OCI-LY1 (cell line): ENCODE measurements around the gene CMTM4.
A peak's percentile ranks its signal among the peaks of the same experiment; 100 is the strongest.

Experiments used
- H2AFZ ChIP-seq: fragments of 200-600 bp; sonication (generic), shearing (Covaris generic); 2 replicates; pipeline ENCODE4 v1.6.0; 2014; ENCODE audit warnings: antibody characterized with exemption, mild to moderate bottlenecking, low read length
- H3F3A ChIP-seq: fragments of 200-600 bp; sonication (generic), shearing (Covaris generic); 2 replicates; pipeline ENCODE4 v1.6.0; 2014; ENCODE audit warnings: mild to moderate bottlenecking, antibody characterized with exemption, low read length, moderate library complexity; ENCODE audit not compliant: insufficient read depth
- H3K27ac ChIP-seq: fragments of 200-600 bp; sonication (generic); 2 replicates; pipeline ENCODE4 v1.5.1; 2014; ENCODE audit warnings: low read length, mixed run types, mild to moderate bottlenecking, low read depth; ENCODE audit not compliant: poor library complexity, severe bottlenecking
- H3K27me3 ChIP-seq: fragments of 200-600 bp; sonication (generic); 2 replicates; pipeline ENCODE4 v1.6.0; 2014; ENCODE audit warnings: antibody characterized with exemption, mild to moderate bottlenecking, low read length, moderate library complexity; ENCODE audit not compliant: insufficient read depth
- H3K36me3 ChIP-seq: fragments of 200-600 bp; sonication (generic); 2 replicates; pipeline ENCODE4 v1.6.1; 2014; ENCODE audit warnings: mild to moderate bottlenecking, antibody characterized with exemption, low read length, moderate library complexity, mixed read lengths; ENCODE audit not compliant: insufficient read depth
- H3K4me1 ChIP-seq: fragments of 200-600 bp; sonication (generic); 2 replicates; pipeline ENCODE4 v1.5.1; 2014; ENCODE audit warnings: mild to moderate bottlenecking, low read length, moderate library complexity; ENCODE audit not compliant: insufficient read depth, severe bottlenecking
- H3K4me2 ChIP-seq: fragments of 200-600 bp; sonication (generic), shearing (Covaris generic); 2 replicates; pipeline ENCODE4 v1.6.1; 2014; ENCODE audit warnings: low read length
- H3K4me3 ChIP-seq: fragments of 200-600 bp; sonication (generic); 2 replicates; pipeline ENCODE4 v1.5.1; 2014; ENCODE audit warnings: low read length, low read depth, mild to moderate bottlenecking, mixed read lengths; ENCODE audit not compliant: poor library complexity, severe bottlenecking
- H3K79me2 ChIP-seq: fragments of 200-600 bp; shearing (Covaris generic); 2 replicates; pipeline ENCODE4 v1.6.1; 2016; ENCODE audit warnings: mixed run types, low read length, mixed read lengths; ENCODE audit not compliant: insufficient read depth
- H3K9ac ChIP-seq: fragments of 200-600 bp; sonication (generic), shearing (Covaris generic); 2 replicates; pipeline ENCODE4 v1.6.1; 2014; ENCODE audit warnings: mild to moderate bottlenecking, low read length, mixed read lengths
- H3K9me2 ChIP-seq: fragments of 200-600 bp; sonication (generic), shearing (Covaris generic); 2 replicates; pipeline ENCODE4 v1.6.1; 2014; ENCODE audit warnings: low read depth, mild to moderate bottlenecking, low read length, mixed read lengths
- H3K9me3 ChIP-seq: fragments of 200-600 bp; shearing (Covaris generic); 2 replicates; pipeline ENCODE4 v1.6.1; 2014; ENCODE audit warnings: low read length, mixed read lengths
- H4K20me1 ChIP-seq: fragments of 200-600 bp; sonication (generic), shearing (Covaris generic); 2 replicates; pipeline ENCODE4 v1.6.0; 2016; ENCODE audit warnings: mild to moderate bottlenecking, low read length; ENCODE audit not compliant: insufficient read depth
- EZH2 ChIP-seq: fragments of 200-600 bp; sonication (generic), shearing (Covaris generic); IDR thresholded peaks from 2 replicates; pipeline ENCODE4 v1.8.0; 2017; ENCODE audit warnings: borderline replicate concordance, mixed run types, mild to moderate bottlenecking, antibody characterized with exemption, low read length, moderate library complexity, mixed read lengths
- TF ChIP-seq, protein P1 (sequence below): fragments of 200-600 bp; sonication (generic), shearing (Covaris generic); IDR thresholded peaks from 2 replicates; pipeline ENCODE4 v1.5.1; 2017; ENCODE audit warnings: mild to moderate bottlenecking, antibody characterized with exemption, low read length, moderate library complexity, mixed read lengths

The CMTM4 gene

DNA sequence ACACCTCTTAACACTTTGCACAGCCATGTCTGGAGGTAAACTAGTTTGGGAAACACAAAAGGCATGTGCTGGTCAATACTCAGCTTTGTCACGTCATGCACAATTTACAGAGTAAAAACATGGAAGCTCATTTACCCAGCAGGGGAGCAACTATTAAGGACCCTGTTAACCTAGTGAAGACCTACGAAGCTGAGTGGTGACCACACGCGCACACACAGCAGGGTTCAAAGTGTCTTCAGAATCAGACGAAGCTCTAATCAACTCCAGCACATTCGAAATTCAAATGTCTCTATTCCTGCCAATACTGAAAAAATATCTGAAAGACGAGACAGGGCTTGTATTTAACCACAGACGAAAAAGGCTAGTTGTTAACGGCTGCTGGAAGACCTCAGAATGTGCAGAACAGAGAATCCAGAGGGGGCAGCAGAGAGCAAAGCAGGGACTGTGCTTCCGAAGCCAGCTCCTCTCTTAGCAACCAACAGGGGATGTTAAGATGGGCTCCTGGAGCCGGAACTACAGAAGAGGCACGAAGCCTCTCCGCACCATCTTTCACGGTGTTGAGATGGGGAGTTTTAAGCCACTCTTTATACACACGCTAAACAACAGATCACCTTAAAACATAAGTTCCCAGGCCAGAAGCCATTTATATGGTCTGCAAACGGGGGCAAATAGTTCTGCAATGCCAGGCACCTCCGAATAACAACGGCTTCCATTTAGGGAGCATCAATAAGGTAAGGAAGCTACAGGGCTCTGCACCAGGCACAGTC lies 45.7 kb downstream of the CMTM4 start:
- Histone ChIP-seq H3K9me2 (no peaks in the 10 kb centered on the region), H3K79me2 (no peaks in the 10 kb centered on the region), H3K4me3 (no peak overlapping the region), H3K9ac (no peak overlapping the region), H3F3A (no peaks in the 10 kb centered on the region), H2AFZ (no peak overlapping the region), H3K36me3 (no peaks in the 10 kb centered on the region), H3K27me3 (no peaks in the 10 kb centered on the region), H4K20me1 (no peaks in the 10 kb centered on the region), H3K9me3 (no peaks in the 10 kb centered on the region), H3K4me2 (peak overlapping the region; percentile 25; the same call in 1 of the 2 replicates), H3K27ac (no peak overlapping the region), H3K4me1 (peaks cover 3% of the 10 kb centered on the region)
- TF ChIP-seq, protein P1, sequence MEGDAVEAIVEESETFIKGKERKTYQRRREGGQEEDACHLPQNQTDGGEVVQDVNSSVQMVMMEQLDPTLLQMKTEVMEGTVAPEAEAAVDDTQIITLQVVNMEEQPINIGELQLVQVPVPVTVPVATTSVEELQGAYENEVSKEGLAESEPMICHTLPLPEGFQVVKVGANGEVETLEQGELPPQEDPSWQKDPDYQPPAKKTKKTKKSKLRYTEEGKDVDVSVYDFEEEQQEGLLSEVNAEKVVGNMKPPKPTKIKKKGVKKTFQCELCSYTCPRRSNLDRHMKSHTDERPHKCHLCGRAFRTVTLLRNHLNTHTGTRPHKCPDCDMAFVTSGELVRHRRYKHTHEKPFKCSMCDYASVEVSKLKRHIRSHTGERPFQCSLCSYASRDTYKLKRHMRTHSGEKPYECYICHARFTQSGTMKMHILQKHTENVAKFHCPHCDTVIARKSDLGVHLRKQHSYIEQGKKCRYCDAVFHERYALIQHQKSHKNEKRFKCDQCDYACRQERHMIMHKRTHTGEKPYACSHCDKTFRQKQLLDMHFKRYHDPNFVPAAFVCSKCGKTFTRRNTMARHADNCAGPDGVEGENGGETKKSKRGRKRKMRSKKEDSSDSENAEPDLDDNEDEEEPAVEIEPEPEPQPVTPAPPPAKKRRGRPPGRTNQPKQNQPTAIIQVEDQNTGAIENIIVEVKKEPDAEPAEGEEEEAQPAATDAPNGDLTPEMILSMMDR, result peak; percentile 94
- TF ChIP-seq EZH2, result no peak

DNA sequence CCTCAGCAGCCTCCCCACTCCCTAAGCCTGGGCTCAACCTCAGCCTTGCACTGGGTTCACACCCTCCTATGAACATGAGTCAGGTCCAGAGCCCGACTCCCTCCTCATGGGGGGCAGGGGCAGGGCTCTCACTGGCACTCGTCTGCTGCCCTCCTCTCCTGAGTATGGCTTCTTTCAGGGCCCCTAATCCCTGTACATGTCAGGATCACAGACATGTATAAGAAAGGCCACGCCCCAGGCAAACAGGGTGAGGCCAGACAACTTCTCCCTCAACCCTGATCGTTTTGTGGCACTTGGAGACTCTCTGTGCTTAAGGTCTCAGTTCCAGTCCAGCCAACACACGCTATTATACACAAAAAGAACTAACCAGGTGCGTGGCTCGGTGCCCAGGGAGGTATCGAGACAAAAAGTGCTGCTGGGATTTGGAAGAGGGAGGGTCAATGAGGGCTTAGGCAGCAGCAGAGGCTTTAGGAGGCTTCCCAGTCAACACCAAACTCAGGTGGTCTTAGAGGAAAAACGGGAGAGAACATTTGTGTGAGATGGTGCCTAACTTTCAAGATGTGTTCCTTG lies 46.8 kb downstream of the CMTM4 start:
- no peak overlapping the region for H3K9ac ChIP-seq
- H4K20me1 ChIP-seq, result no peaks in the 10 kb centered on the region
- peaks cover 3% of the 10 kb centered on the region for H3K4me1 ChIP-seq
- H3F3A ChIP-seq, result no peaks in the 10 kb centered on the region
- no peaks in the 10 kb centered on the region for H3K9me2 ChIP-seq
- H3K4me2 ChIP-seq, result no peak overlapping the region
- H3K27me3 ChIP-seq, result no peaks in the 10 kb centered on the region
- no peak overlapping the region for H3K4me3 ChIP-seq
- no peak overlapping the region for H2AFZ ChIP-seq
- H3K27ac ChIP-seq, result no peak overlapping the region
- H3K79me2 ChIP-seq, result no peaks in the 10 kb centered on the region
- TF ChIP-seq EZH2, result no peak
- TF ChIP-seq, protein P1, result no peak
- H3K9me3 ChIP-seq, result no peaks in the 10 kb centered on the region
- H3K36me3 ChIP-seq, result no peaks in the 10 kb centered on the region

- Histone ChIP-seq H3K4me3 (no peak overlapping the region), H3K27ac (no peak overlapping the region), H3K9me2 (no peaks in the 10 kb centered on the region), H3K9me3 (no peaks in the 10 kb centered on the region), H2AFZ (no peak overlapping the region), H3K4me2 (no peak overlapping the region), H3F3A (no peaks in the 10 kb centered on the region), H4K20me1 (no peaks in the 10 kb centered on the region), H3K4me1 (peaks cover 3% of the 10 kb centered on the region), H3K9ac (no peak overlapping the region), H3K27me3 (no peaks in the 10 kb centered on the region), H3K36me3 (no peaks in the 10 kb centered on the region), H3K79me2 (no peaks in the 10 kb centered on the region)
- TF ChIP-seq, protein P1, result no peak
- TF ChIP-seq EZH2, result no peak
Measured at GRCh38 chr16:66649167-66649566, 47.4 kb downstream of the CMTM4 start.
